GM18508 (cell line): ENCODE data around the gene PLK2.

Experiments
- ATAC-seq: cut with Tn5 transposase; IDR thresholded peaks from one replicate; pipeline ENCODE4 v1.9.1; 2021; ENCODE audit warnings: moderate number of reproducible peaks; ENCODE audit not compliant: insufficient read depth, unreplicated experiment

PLK2 gene

DNA sequence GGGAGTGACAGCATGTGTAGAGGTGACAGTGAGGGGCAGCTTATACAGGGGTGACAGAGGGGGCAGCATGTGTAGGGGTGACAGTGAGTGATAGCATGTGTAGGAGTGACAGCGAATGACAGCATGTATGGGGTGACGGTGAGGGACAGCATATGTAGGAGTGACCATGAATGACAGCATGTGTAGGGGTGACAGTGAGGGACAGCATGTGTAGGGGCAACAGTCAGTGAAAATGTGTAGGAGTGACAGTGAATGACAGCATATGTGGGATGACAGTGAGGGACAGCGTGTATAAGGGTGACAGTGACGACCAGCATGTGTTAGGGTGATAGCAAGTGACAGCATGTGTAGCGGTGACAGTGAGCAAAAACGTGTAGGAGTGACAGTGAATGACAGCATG, 21.9 kb upstream of the PLK2 start:
- no peak for ATAC-seq

DNA sequence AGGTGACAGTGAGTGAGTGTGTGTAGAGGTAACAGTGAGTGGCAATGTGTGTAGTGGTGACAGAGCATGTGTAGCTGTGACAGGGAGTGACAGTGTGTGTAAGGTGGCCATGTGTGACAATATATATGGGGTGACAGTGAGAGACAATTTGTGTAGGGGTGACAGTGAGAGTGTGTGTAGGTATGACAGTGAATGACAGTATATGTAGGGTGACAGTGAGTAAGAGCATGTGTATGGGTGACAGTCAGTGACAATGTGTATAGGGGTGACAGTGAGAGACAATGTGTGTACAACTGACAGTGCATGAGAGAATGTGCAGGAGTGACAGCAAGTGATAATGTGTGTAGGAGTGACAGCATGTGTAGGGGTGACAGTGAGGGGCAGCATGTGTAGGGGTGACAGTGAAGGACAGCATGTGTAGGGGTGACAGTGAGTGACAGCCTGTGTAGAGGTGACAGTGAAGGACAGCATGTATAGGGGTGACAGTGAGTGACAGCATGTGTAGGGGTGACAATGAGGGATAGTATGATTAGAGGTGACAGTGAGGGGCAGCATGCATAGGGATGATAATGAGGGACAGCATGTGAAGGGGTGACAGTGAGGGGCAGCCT, 21.3 kb upstream of the PLK2 start:
- ATAC-seq, result no peak

DNA sequence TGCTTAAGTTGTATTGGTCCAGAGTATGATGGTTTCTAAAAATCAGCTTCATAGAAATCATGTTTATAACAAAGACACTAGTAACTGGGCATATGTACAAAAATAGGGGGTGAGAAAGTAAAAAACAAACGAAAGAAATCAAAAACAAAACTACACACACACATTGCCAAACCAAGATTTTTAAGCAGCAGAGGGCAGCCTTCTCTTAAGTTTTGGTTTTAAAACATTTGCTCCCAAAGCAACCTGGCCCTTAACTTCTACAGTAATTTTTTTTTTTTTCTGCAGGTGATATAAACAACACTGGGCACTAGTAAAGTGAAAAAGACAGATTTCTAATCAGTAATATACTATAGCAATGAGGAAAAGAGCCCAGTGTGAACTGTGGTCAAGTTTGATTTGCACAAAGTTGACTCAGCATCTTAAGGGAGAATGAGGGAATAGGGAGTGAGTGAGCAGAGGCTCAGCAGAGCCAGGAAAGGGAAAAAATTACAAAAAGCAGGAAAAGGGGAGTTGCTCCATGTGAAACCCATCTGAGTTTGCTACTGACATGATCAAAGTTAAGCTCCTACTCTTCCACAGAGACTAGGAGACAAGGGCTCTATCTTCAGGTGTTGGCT, 18.0 kb upstream of the PLK2 start:
- no peak for ATAC-seq

DNA sequence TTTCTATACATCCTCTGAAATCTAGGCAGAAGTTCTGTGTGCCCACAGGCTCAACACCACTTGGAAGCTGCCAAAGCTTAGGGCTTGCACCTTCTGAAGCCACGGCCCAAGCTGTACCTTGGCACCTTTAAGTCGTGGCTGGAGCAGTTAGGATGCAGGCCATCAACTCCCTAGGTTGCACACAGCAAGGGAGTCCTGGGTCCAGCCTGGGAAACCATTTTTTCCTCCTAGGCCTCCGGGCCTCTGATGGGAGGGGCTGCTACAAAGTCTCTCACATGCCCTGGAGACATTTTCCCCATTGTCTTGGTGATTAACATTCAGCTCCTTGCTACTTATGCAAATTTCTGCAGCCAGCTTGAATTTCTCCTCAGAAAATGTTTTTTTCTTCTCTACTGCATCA, 15.5 kb upstream of the PLK2 start:
- ATAC-seq, result no peak

DNA sequence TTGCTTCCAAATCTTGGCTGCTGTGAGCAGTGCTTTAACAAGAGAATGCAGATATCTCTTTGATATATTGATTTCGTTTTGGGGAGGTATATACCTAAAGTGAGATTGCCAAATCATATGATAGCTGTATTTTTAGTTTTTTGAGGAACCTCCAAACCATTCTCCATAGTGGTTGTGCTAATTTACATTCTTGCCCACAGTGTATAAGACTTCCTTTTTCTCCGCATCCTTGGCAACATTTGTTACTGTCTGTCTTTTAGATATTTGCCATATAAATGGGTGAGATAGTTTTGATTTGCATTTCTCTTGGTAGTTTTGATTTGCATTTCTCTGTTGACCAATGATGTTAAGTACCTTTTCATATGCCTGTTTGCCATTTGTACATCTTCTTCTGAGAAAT, 10.0 kb upstream of the PLK2 start:
- ATAC-seq, result no peak

DNA sequence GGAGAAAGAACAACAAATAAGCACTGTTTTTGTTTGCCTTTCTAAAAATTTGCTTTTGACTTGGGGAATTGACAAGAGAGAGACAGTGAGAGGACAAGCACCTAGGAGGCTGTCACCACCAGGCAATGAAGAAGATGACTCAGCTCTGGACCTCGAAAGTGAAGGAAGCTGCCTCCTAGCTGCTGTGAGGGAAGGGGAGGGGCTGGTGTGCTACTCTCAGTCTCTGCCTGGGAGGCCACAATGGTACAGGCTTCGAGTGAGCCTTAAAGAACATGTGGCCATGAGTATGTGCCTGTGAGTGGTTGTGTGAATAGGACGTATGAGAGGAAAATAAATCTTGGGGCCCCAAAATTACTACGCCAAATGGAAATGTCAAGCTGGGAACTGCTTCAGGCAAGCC, 7.1 kb upstream of the PLK2 start:
- ATAC-seq, result peak; percentile 91

DNA sequence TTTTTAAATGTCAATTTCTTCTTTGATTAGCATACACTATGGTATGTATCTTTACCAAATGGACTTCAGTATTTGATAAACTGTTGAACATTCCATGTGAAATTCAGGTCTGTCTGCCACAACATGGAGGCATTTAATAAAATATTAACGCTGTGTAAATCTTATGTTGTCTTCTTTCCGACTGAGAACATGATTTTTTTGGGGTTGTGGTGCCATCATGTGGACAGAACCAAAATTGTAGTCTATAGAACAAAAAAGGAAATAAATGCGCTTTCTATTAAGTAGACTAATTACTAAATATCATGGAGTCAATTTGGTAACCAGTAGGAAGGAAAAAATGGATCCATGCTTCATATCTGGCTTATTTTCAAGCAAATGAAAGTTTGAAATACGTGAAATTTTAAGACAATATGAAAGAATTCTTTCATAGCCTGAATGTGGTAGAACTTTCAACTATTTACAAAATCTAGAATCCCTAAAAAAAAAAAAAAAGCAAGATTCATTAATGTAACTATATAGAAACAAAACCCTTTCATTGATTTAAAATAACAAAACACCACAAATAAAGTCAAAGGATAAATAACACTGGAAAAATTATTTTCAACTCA, 2.8 kb upstream of the PLK2 start:
- no peak for ATAC-seq

DNA sequence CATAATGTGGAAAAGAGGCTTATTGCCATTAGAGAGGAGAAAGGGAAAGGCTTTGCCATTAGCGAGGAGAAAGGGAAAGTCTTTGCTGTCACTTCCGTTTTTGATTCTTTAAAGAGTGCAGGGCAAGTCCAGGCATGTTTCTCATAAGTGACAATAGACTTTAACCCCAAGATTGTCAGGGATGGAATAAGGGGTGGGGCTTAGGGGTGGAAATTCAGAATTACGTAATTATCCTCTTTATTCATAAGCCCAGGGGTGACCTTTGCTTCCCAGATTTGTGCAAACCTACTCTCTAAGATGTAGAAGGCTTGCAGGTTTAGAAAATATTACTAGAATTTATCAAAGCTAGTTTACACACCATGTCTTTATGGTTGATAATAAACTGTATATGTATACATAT, 2.3 kb upstream of the PLK2 start:
- ATAC-seq, result no peak

DNA sequence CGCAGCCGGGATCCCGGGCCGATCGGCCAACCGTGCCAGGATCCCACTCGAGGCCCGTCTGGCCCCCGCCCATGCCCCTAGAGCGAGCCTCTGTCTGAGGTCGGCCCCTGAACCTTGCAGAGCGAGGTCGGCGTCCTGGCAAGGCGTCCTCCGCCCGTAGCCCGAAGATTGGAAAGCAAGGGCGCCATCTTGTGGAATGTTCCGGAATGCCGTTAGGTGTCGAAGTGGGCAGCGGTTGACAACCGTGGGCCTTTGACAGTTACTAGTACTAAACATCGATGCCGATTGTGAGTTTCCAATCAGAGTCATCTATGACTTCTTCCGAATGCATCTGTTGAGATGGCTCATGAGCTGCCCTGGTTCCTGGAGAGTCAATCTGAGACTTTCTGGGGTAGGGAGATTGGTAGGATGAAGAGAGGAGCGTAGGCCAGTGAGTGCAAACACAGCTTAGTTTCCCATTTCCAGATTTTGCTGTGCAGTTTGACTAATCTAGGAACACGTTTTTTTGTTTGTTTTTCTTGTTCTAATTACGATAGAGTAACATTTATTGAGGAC, 923 bp upstream of the PLK2 start:
- ATAC-seq, result peak; percentile 70

DNA sequence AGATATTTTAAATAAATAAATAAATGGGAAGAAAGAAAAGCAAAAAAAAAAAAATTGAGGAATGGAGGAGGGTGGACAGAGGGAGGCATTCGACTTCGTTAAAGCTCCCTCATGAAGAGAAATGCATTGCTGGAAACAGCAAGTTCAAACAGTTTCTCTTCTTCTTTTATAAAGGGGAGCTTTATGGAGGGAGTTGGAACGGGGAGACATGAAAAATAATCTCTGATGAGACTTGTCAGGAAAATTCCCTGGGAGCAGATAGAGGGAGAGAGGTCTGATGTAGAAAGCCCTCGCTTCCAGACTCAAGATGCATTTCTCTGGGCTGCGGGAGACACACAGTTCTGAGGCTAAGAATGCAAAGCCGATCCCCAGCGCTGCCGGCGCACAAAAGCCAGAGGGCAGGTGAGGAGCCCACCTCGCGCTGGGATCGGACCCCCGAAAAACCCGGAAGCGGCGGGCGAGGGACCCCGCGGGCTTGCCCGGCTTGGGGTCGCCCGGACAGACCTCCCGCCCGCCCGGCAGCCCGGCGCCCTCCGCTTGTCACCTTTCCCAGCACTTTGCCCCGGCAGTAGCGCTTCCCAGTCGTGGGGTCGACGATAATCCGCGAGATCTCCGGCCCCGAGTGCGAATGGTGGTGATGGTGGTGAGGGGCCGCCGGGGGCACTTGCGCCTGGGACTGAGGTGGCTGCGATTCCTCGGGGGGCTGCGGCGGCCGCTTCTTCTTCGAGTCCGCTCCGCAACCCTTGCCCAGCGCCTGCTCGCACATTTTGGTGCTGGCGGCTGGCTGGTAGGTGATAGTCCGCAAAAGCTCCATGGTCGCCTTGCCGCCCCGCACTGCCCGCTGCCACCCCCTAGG, 512 bp downstream of the PLK2 start:
- no peak for ATAC-seq

DNA sequence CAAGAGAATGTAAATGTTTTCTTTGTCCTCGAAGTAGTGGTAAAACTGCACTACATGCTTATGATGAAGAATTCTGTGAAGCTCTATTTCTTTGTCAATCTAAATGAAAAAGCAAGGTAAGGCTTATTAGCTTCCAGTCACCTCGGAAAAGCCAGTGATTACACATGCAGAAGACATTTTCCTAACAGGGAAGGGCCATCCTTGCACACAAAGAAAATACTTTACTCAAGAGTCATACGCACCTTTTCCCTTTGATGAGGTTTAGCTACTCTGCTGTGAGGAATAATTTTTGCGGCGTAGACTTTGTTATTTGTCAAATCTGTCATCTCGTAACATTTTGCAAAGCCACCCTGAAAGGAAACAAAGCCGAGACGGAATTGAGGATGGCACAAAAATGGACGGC, 1.1 kb downstream of the PLK2 start:
- ATAC-seq, result no peak

DNA sequence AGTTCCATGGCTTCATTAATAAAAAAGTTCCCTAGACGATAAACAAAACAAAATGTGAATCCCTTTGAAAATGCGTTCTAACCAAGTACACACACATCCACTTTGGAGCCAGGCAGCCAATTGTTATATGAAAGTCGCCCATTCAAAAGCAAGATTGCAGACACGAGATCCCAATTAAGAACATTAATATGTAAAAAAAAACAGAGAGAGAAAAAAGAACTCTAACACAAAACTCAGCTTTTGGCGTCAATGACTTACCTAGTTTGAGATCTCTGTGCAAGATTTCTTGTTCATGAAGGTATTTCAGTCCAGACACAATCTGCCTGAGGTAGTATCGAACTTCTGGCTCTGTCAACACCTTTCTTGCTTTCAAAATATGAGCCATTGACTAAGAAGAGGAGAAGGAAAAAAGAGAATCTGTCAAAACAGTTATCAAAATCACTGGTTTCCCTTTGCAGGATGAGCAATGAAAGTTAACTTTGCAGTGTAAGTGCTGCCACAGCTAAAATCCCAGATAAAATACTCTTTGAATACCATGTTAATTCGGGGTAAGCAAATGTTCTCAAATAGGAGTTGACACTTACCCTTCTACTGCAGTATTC, 1.6 kb downstream of the PLK2 start:
- no peak for ATAC-seq

DNA sequence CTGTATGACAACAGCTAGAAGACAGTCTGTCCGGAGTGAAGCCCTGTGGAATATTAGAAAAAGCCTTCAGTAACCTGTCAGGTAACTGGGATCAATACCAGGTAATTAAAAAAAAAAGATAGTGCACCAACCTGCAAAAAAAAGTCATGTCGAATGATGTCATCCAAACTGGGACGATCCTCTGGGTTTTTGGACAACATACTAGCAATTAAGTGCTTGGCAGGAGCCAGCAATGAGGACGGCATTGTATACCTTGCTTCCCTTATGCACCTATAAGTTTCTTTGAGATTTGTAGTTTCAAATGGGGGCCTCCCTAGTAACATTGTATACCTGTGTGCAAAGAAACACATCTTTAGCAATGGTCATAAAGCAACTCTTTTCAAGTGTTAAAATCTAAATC, 2.8 kb downstream of the PLK2 start:
- ATAC-seq, result no peak

DNA sequence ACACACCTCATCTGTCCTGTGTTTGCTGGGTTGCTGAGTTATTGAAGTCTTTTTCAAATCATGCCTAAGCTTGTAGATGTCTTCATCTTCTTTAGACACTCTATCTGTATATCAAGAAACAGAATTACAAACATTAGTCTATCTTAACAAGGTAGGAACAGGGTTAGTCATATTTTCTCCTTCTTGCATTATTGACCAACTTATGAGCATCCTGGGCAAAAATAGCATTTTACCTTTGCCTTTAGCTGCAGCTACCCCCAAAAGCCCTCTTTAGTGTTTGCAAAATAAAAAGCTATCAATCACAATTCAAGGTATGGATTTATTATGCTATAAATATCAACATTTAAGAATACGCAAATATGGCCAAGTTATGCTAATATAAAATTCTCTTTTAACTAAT, 3.4 kb downstream of the PLK2 start:
- ATAC-seq, result no peak

DNA sequence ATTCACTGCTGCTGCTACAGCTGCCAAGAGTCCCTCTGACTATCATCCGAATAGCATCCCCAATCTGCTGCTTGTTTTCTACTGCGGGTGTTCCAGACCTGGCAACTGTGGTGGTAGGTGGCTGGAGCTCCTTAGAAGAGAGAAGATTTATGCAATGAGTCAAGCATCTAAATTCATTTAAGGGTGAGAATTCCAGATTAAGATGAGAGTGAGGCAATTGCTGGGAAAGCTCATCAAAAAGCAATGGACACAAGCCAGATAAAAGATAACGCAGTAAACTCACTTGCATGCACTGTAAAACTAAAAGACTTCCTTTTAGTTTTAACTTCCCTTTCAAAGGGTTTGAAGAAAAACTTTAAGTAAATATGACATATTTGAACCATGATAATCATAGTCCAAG, 3.9 kb downstream of the PLK2 start:
- ATAC-seq, result no peak

DNA sequence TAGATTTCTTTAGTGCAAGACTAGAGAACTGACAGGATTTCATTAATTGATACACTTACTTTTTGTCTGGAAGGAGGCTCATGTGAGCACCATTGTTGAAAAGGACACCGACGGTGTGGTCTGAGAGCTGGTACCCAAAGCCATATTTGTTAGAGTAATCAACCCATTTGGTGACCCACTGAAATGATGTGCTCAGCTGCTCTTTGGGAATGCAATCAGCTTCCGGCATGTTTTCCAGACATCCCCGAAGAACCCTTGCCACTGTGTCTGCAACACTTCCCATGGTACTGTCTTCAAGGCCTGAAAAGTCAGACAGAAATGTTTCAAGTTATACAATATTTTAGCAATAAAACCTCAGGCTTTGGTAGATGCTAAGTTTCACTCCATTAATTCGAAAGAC, 4.4 kb downstream of the PLK2 start:
- no peak for ATAC-seq

DNA sequence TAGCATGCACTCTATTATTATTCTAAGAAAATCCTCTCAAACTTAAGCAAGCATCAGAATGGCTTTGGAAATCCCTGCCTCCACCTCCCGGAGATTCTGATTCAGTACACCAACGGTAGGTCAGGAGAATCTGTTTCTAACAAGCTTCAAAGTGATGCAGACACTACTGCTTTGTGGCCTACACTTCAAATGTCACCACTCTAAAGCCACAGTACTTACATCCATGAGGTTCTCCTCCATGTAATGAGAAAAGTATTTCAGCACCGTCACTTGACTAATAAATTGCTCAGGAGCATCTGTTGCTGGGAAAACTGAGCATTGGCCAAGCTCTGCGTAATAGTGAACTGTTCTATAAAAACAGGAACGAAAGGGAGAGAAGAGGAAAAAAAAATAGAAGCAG, 4.8 kb downstream of the PLK2 start:
- ATAC-seq, result no peak

DNA sequence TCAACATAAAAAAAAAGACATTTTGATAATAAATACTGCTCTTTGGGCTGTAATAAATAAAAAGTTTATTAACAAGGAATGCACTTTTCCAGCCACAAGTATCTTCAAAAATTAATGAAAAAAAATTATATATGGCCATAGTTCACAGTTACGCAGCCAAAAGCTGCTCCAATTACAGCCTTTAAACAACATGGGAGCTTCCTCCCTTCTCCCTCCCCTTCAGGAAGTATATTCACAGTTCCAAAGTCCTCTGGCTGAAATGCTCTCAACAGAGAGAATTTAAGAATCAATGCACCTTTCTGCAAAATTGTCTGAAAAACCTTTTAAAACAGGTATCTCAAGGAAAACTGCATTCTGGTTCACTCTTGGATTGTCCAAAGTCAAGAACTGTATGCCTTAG, 5.9 kb downstream of the PLK2 start:
- ATAC-seq, result no peak

DNA sequence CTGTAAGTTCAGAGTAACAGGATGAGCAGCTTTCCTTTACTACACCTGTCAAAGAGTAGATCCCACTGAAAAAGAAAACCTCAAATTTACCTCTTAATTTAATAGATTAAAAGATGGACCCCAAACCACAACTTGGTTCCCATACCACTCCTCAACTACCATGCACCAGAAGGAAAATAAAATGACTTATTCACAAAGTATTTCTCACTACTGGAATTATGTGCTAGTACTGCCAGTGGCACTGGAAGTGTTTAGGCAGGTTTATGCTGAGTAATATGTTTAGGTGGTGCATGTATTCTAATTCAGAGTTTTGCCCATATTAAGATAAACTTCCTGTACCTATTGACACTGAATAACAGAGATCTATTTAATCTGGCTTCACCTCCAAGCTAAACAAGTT, 6.6 kb downstream of the PLK2 start:
- ATAC-seq, result no peak

DNA sequence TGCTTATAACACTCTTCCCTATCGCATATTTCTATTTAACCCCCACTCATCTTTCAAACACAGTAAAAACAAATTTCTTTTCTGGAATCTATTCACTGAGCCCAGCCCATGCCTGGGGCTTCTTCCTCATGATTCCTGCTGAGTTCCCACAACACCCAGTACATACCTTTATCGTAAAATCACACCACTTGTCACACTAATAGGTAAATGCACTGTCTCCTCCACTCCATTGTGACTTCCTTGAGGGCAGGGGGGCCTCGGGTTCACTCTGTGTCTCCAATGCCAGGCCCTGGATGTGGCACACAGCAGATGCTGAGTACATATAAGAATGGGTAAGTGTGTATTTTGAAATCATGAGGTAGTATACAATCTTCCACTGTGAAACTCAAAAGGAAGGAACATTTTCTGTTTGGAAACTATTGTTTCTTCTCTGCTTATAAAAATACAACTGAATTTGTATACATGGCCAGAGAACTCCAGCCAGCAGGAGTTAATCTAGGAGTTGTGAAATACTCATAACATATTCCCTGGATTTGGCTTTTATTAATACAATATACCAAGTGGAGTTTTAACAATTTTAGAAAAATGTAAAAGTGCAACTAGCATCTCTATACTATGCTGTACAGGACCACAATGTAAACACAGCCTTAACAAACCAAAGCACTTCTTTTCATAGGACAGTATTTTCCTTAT, 7.2 kb downstream of the PLK2 start:
- no peak for ATAC-seq
